HEK293 (cell line): ENCODE results near the gene NSG1.

Experiments
- CTCF ChIA-PET: fragments of 350-600 bp; formaldehyde crosslinking; extraction: SDS; loops from one replicate; lab custom pipeline; 2021; ENCODE audit warnings: antibody characterized with exemption; lab: Yijun Ruan, JAX
- POLR2A ChIA-PET: fragments of 300-600 bp; formaldehyde crosslinking; extraction: SDS; loops from one replicate; lab custom pipeline; 2020; ENCODE audit warnings: antibody characterized with exemption, inconsistent platforms; lab: Yijun Ruan, JAX
- H3K27ac ChIP-seq: fragments of 200-500 bp; sonication (Bioruptor generic); 2 replicates; pipeline ENCODE4 v1.5.1; 2014; ENCODE audit warnings: low read depth, low read length, control low read depth, inconsistent platforms; ENCODE audit errors: extremely low read depth
- H3K36me3 ChIP-seq, 2 experiments: fragments of 200-500 bp in 1 of 2; sonication (Bioruptor generic) in 1 of 2; 1 replicate in 1 of 2; 2 replicates in 1 of 2; pipeline ENCODE4 v1.5.1; 2014 to 2017; ENCODE audit warnings: inconsistent platforms in 2 of 2, low read length in 2 of 2; ENCODE audit not compliant: control insufficient read depth in 2 of 2, insufficient read depth in 1 of 2
- H3K4me1 ChIP-seq: fragments of 200-500 bp; sonication (Bioruptor generic); 2 replicates; pipeline ENCODE4 v1.5.1; 2014; ENCODE audit warnings: mild to moderate bottlenecking, low read length, inconsistent platforms; ENCODE audit not compliant: control insufficient read depth, insufficient read depth
- H3K4me3 ChIP-seq: 2 replicates; pipeline ENCODE4 v1.5.1; 2011; ENCODE audit warnings: low read depth, mild to moderate bottlenecking, control low read depth, low read length, moderate library complexity
- H3K9me3 ChIP-seq: fragments of 200-500 bp; sonication (Bioruptor generic); 2 replicates; pipeline ENCODE4 v1.5.1; 2014; ENCODE audit warnings: low read depth, low read length, inconsistent platforms; ENCODE audit not compliant: control insufficient read depth, insufficient read depth
- BCL11B ChIP-seq: fragments of 450-650 bp; formaldehyde crosslinking; IDR thresholded peaks from 2 replicates; pipeline ENCODE4 v1.5.1; 2016; ENCODE audit warnings: low read depth, missing biosample characterization, missing genetic modification characterization
- HOXA7 ChIP-seq: sonication (generic); formaldehyde crosslinking; IDR thresholded peaks from 2 replicates; pipeline ENCODE4 v1.8.1; 2022; ENCODE audit warnings: missing genetic modification reagents, borderline replicate concordance
- KLF9 ChIP-seq: fragments of 450-650 bp; formaldehyde crosslinking; IDR thresholded peaks from 2 replicates; pipeline ENCODE4 v1.5.1; 2016; ENCODE audit warnings: missing biosample characterization, missing genetic modification characterization, low read depth
- MEIS1 ChIP-seq: sonication (generic); formaldehyde crosslinking; IDR thresholded peaks from 2 replicates; pipeline ENCODE4 v1.8.1; 2022; ENCODE audit warnings: missing genetic modification reagents, mild to moderate bottlenecking, borderline replicate concordance
- OSR2 ChIP-seq: fragments of 450-650 bp; formaldehyde crosslinking; IDR thresholded peaks from 2 replicates; pipeline ENCODE4 v1.5.1; 2016; ENCODE audit warnings: missing biosample characterization, missing genetic modification characterization
- ZBTB48 ChIP-seq: fragments of 450-650 bp; formaldehyde crosslinking; IDR thresholded peaks from 2 replicates; pipeline ENCODE4 v1.5.1; 2016; ENCODE audit warnings: missing biosample characterization, missing genetic modification characterization
- ZFP3 ChIP-seq: fragments of 450-650 bp; formaldehyde crosslinking; IDR thresholded peaks from 2 replicates; pipeline ENCODE4 v1.5.1; 2016; ENCODE audit warnings: low read depth, missing biosample characterization, missing genetic modification characterization
- ZNF140 ChIP-seq: fragments of 450-650 bp; formaldehyde crosslinking; IDR thresholded peaks from 2 replicates; pipeline ENCODE4 v1.5.1; 2016; ENCODE audit warnings: missing biosample characterization, missing genetic modification characterization
- ZNF169 ChIP-seq: fragments of 450-650 bp; formaldehyde crosslinking; IDR thresholded peaks from 2 replicates; pipeline ENCODE4 v1.5.1; 2016; ENCODE audit warnings: missing biosample characterization, missing genetic modification characterization
- ZNF174 ChIP-seq: fragments of 450-650 bp; formaldehyde crosslinking; IDR thresholded peaks from 2 replicates; pipeline ENCODE4 v1.5.0; 2017; ENCODE audit warnings: missing biosample characterization, mild to moderate bottlenecking, missing genetic modification characterization
- ZNF19 ChIP-seq: fragments of 450-650 bp; formaldehyde crosslinking; IDR thresholded peaks from 2 replicates; pipeline ENCODE4; 2016; ENCODE audit warnings: missing biosample characterization, missing genetic modification characterization, low read depth
- ZNF2 ChIP-seq: fragments of 450-650 bp; formaldehyde crosslinking; IDR thresholded peaks from 2 replicates; pipeline ENCODE4 v1.5.1; 2016; ENCODE audit warnings: missing biosample characterization, missing genetic modification characterization
- ZNF274 ChIP-seq, 2 experiments: fragments of 200-500 bp in 1 of 2; fragments of 450-650 bp in 1 of 2; sonication (Bioruptor generic) in 1 of 2; formaldehyde crosslinking in 1 of 2; IDR thresholded peaks; 2 replicates each; pipeline versions ENCODE4 v1.5.1 to v1.6.1; 2014 to 2016; ENCODE audit warnings: borderline replicate concordance in 1 of 2, inconsistent platforms in 1 of 2, low read length in 1 of 2, missing biosample characterization in 1 of 2, missing genetic modification characterization in 1 of 2
- ZNF416 ChIP-seq: fragments of 450-650 bp; formaldehyde crosslinking; IDR thresholded peaks from 2 replicates; pipeline ENCODE4 v1.5.1; 2016; ENCODE audit warnings: missing biosample characterization, missing genetic modification characterization
- ZNF433 ChIP-seq: fragments of 450-650 bp; formaldehyde crosslinking; IDR thresholded peaks from 2 replicates; pipeline ENCODE4 v1.5.1; 2016; ENCODE audit warnings: missing biosample characterization, missing genetic modification characterization, low read depth
- ZNF510 ChIP-seq: fragments of 450-650 bp; formaldehyde crosslinking; IDR thresholded peaks from 2 replicates; pipeline ENCODE4 v1.5.1; 2018; ENCODE audit warnings: mild to moderate bottlenecking, missing genetic modification characterization, missing biosample characterization; ENCODE audit not compliant: insufficient replicate concordance
- ZNF561 ChIP-seq: fragments of 450-650 bp; IDR thresholded peaks from 2 replicates; pipeline ENCODE4 v1.5.1; 2018; ENCODE audit warnings: missing biosample characterization, missing genetic modification characterization, borderline replicate concordance
- ZNF670 ChIP-seq: fragments of 450-650 bp; formaldehyde crosslinking; IDR thresholded peaks from 2 replicates; pipeline ENCODE4 v1.5.1; 2016; ENCODE audit warnings: missing biosample characterization, missing genetic modification characterization, low read depth
- ZNF701 ChIP-seq: fragments of 450-650 bp; formaldehyde crosslinking; IDR thresholded peaks from 2 replicates; pipeline ENCODE4 v1.5.1; 2016; ENCODE audit warnings: missing biosample characterization, missing genetic modification characterization
- TF ChIP-seq, protein P1 (sequence below): fragments of 450-650 bp; formaldehyde crosslinking; IDR thresholded peaks from 2 replicates; pipeline ENCODE4 v1.5.1; 2016; ENCODE audit warnings: missing biosample characterization, missing genetic modification characterization, borderline replicate concordance
- TF ChIP-seq, protein P2 (sequence below): fragments of 450-650 bp; formaldehyde crosslinking; IDR thresholded peaks from 2 replicates; pipeline ENCODE4 v1.5.1; 2016; ENCODE audit warnings: missing biosample characterization, missing genetic modification characterization

The NSG1 gene

DNA sequence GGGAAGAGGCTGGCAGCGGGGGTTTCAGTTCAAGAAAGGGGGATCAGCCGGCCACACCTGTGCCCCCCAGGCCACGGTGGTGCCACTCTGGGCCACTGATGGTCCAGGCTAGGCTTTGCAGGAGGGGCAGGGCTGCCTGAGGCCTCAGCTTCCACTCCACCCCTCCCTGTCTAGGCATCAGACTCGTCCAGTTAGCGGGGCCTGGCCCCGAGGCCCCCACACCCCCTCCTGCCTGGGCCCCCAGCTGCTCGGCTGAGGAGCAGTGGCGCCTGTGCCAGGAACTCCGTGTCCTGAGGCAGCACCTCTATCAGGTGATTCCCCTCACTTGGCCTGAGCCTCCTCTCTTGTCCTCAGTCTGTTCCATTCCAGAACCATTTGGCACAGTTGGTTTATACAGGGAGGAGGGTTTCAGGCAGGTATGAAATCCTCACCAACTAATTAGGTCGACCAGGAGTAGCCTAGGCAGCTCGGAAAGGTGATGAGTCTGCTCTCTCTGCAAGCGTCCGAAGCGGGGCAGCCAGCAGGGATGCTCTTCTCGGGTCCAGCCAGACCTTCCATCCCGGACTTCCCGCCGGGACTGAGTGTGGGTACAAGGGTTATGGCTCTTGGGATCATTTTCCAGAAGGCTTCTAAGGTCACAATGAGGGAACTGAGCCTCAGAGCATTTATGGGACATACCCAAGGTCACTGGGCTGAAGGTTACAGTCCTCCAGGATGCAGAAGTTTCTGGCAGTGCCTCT, 2.1 kb downstream of the NSG1 start:
- TF ChIP-seq ZNF140 (tag by site-specific recombination) (no peak), ZBTB48 (tag by site-specific recombination) (no peak), BCL11B (tag by site-specific recombination) (no peak), ZNF169 (no peak), ZNF19 (tag by site-specific recombination) (no peak), ZNF274 (IDR thresholded peaks at IDR 0.05; ENCODE audit: low read length) (no peak), ZNF274 (tag by site-specific recombination; IDR thresholded peaks at IDR 0.05; ENCODE audit: borderline replicate concordance) (no peak), ZFP3 (tag by site-specific recombination) (no peak), ZNF670 (tag by site-specific recombination) (no peak), ZNF433 (tag by site-specific recombination) (no peak), KLF9 (tag by site-specific recombination) (no peak), ZNF174 (tag by site-specific recombination) (no peak), OSR2 (tag by site-specific recombination) (no peak)
- TF ChIP-seq, protein P1, sequence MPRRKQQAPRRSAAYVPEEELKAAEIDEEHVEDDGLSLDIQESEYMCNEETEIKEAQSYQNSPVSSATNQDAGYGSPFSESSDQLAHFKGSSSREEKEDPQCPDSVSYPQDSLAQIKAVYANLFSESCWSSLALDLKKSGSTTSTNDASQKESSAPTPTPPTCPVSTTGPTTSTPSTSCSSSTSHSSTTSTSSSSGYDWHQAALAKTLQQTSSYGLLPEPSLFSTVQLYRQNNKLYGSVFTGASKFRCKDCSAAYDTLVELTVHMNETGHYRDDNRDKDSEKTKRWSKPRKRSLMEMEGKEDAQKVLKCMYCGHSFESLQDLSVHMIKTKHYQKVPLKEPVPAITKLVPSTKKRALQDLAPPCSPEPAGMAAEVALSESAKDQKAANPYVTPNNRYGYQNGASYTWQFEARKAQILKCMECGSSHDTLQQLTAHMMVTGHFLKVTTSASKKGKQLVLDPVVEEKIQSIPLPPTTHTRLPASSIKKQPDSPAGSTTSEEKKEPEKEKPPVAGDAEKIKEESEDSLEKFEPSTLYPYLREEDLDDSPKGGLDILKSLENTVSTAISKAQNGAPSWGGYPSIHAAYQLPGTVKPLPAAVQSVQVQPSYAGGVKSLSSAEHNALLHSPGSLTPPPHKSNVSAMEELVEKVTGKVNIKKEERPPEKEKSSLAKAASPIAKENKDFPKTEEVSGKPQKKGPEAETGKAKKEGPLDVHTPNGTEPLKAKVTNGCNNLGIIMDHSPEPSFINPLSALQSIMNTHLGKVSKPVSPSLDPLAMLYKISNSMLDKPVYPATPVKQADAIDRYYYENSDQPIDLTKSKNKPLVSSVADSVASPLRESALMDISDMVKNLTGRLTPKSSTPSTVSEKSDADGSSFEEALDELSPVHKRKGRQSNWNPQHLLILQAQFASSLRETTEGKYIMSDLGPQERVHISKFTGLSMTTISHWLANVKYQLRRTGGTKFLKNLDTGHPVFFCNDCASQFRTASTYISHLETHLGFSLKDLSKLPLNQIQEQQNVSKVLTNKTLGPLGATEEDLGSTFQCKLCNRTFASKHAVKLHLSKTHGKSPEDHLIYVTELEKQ (tag by site-specific recombination): no peak
- no peak overlapping the region for H3K27ac ChIP-seq
- CTCF ChIA-PET: interaction anchor here (0.6 kb wide), 1 partner anchor 1631 kb away, joined by 3 read pairs; no protein-coding TSS in a partner anchor
- no peaks in the 10 kb centered on the region for H3K9me3 ChIP-seq
- no peaks in the 10 kb centered on the region for H3K4me1 ChIP-seq
- POLR2A ChIA-PET: no interaction called here
- no peak overlapping the region for H3K4me3 ChIP-seq
- H3K36me3 ChIP-seq: peaks cover 0 to 5% of the 10 kb centered on the region in 2 experiments; a peak in 1 of 3 replicates

DNA sequence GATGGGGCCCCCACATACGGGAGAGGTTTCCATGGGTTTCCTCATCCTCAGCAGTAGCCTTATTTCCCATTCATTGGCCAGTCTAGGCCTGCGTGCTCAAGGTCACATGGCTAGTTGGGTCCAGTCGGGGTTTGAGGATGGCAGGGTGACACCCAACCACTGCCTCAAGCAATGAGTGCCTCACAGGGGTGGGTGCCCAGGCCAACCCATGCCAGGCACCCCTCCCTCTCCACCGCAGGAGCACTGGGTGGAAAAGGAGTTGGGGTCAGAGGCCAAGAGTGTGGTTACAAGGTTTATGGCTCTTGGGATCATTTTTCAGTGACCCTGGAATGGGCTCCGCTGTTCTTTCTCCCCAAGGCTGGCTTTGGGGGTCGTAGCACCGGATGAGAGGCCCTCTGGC, 3.1 kb downstream of the NSG1 start:
- no peak overlapping the region for H3K27ac ChIP-seq
- H3K4me3 ChIP-seq: no peak overlapping the region
- H3K36me3 ChIP-seq: peaks cover 0 to 5% of the 10 kb centered on the region in 2 experiments; a peak in 1 of 3 replicates
- no peaks in the 10 kb centered on the region for H3K4me1 ChIP-seq
- CTCF ChIA-PET: no interaction called here
- H3K9me3 ChIP-seq: no peaks in the 10 kb centered on the region
- POLR2A ChIA-PET: no interaction called here
- no peak for TF ChIP-seq ZNF2 (tag by site-specific recombination)
- TF ChIP-seq ZNF510 (tag by site-specific recombination): no peak
- no peak for TF ChIP-seq MEIS1 (CRISPR knock-in tag)
- TF ChIP-seq HOXA7 (CRISPR knock-in tag): no peak

DNA sequence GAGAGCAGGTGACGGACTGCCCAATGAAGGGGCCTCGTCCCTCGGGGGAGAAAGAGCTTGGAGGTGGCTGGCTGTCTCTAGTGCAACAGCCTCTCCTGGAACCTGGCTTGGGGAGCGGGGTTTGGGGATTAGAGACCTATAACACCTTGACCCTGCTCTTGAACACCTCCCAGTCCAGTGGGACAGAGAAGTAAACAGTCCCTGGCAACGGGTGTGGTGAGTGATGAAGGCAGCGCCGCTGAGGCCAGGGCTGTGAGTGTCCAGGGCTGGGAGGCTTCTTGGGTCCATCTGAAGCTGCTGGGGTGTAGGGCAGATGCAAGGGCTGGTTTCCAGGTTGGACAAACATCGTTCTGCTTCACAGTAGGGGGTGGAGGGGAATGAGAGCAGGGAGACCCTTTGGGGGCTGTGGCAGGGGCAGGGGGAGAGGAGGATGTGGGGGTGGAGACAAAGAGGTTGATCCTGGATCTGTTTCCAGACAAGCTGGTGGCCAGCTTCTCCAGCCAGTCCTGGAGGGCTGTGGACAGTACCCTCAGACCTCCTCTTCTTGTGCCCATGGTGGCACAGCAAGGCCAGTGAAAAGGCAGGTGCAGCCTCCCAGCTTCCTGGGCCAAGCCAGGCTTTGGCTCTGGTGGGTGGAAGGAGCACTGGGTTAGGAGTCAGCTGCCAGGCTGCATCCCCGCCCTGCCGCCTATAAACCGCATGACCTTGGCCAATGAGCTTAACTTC, 3.8 kb downstream of the NSG1 start:
- no peaks in the 10 kb centered on the region for H3K4me1 ChIP-seq
- TF ChIP-seq, protein P2, sequence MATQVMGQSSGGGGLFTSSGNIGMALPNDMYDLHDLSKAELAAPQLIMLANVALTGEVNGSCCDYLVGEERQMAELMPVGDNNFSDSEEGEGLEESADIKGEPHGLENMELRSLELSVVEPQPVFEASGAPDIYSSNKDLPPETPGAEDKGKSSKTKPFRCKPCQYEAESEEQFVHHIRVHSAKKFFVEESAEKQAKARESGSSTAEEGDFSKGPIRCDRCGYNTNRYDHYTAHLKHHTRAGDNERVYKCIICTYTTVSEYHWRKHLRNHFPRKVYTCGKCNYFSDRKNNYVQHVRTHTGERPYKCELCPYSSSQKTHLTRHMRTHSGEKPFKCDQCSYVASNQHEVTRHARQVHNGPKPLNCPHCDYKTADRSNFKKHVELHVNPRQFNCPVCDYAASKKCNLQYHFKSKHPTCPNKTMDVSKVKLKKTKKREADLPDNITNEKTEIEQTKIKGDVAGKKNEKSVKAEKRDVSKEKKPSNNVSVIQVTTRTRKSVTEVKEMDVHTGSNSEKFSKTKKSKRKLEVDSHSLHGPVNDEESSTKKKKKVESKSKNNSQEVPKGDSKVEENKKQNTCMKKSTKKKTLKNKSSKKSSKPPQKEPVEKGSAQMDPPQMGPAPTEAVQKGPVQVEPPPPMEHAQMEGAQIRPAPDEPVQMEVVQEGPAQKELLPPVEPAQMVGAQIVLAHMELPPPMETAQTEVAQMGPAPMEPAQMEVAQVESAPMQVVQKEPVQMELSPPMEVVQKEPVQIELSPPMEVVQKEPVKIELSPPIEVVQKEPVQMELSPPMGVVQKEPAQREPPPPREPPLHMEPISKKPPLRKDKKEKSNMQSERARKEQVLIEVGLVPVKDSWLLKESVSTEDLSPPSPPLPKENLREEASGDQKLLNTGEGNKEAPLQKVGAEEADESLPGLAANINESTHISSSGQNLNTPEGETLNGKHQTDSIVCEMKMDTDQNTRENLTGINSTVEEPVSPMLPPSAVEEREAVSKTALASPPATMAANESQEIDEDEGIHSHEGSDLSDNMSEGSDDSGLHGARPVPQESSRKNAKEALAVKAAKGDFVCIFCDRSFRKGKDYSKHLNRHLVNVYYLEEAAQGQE (tag by site-specific recombination): no peak
- TF ChIP-seq ZNF561 (no peak), ZNF416 (no peak), ZNF701 (no peak)

More for the DNA sequence above, 3.8 kb downstream of the NSG1 start:
- H3K4me3 ChIP-seq: no peak overlapping the region
- peaks cover 0 to 5% of the 10 kb centered on the region in 2 experiments; a peak in 1 of 3 replicates for H3K36me3 ChIP-seq
- H3K9me3 ChIP-seq: no peaks in the 10 kb centered on the region
- H3K27ac ChIP-seq: no peak overlapping the region
- ChIA-PET POLR2A (no interaction called here), CTCF (no interaction called here)
